GM12892 (cell line): ENCODE data around the gene PFKFB4.

Experiments used
- POLR2A ChIP-seq: IDR thresholded peaks from 2 replicates; pipeline ENCODE4 v1.6.1; 2011; ENCODE audit warnings: low read depth, low read length, control low read depth
- TAF1 ChIP-seq: IDR thresholded peaks from 2 replicates; pipeline ENCODE4 v1.6.1; 2011; ENCODE audit warnings: low read depth, mild to moderate bottlenecking, control low read depth, low read length, borderline replicate concordance

GRCh38 chr3:48567500-48567899 lies 10.9 kb upstream of the PFKFB4 start:
- TF ChIP-seq TAF1 (no peak), POLR2A (no peak)
